Measurements from ENCODE around the gene HSBP1L1. TPM values are rescaled to one million over a fixed set of nuclear protein-coding genes. Genes with fewer than 3 reads are reported as not detected.

HSBP1L1 gene
- total and polyA plus RNA-seq, 2 of the 13 experiments (the other 11 are each of a cell fraction or from before 2014, with no cell fraction given): 22.6 to 45.1 TPM

- TF ChIP-seq SNAPC4 (CRISPR knock-in tag; IDR thresholded peaks at IDR 0.05) (0 out of 2 replicates have a peak, but pooled peaks have one; percentile 34), ZNF878 (CRISPR knock-in tag; IDR thresholded peaks at IDR 0.05) (peak; percentile 76; the same call in 1 of the 2 replicates), ZNF737 (CRISPR knock-in tag; IDR thresholded peaks at IDR 0.05; ENCODE audit: borderline replicate concordance) (no peak), ZNF142 (CRISPR knock-in tag; IDR thresholded peaks at IDR 0.05) (no peak), PAF1 (CRISPR knock-in tag; IDR thresholded peaks at IDR 0.05) (no peak), RAD21 (CRISPR knock-in tag; IDR thresholded peaks at IDR 0.05) (peak; percentile 80), ATF7 (IDR thresholded peaks at IDR 0.05) (no peak), ATF7 (CRISPR knock-in tag; IDR thresholded peaks at IDR 0.05) (peak; percentile 39; the same call in 1 of the 2 replicates), KAT8 (CRISPR knock-in tag; IDR thresholded peaks at IDR 0.05) (peak; percentile 81), SAP130 (CRISPR knock-in tag; IDR thresholded peaks at IDR 0.05; ENCODE audit: low read depth) (peak; percentile 97), NR1H2 (CRISPR knock-in tag; IDR thresholded peaks at IDR 0.05; ENCODE audit: borderline replicate concordance, low read depth) (no peak), ZHX1 (CRISPR knock-in tag; IDR thresholded peaks at IDR 0.05; ENCODE audit: low read depth) (0 out of 2 replicates have a peak, but pooled peaks have one; percentile 36)
Measured at GRCh38 chr18:79934311-79935097, 29.9 kb upstream of the HSBP1L1 start (continued).

Data from HepG2 (cell line).